Measurements from ENCODE around the gene CLTC.

The CLTC gene

GRCh38 chr17:59688496-59688895 is 68.8 kb downstream of the CLTC start:
- H3K27ac Mint-ChIP-seq = peak overlapping the region; percentile 65
- H3K27me3 Mint-ChIP-seq = no peaks in the 10 kb centered on the region
- peaks cover 35% of the 10 kb centered on the region for H3K4me1 Mint-ChIP-seq
- H3K9me3 Mint-ChIP-seq = no peaks in the 10 kb centered on the region
- peaks cover 15% of the 10 kb centered on the region for H3K36me3 Mint-ChIP-seq
- H3K4me3 Mint-ChIP-seq = no peak overlapping the region

- Mint-ChIP-seq H3K36me3 (peaks cover 18% of the 10 kb centered on the region), H3K27ac (no peak overlapping the region), H3K4me3 (no peak overlapping the region), H3K9me3 (no peaks in the 10 kb centered on the region), H3K27me3 (no peaks in the 10 kb centered on the region), H3K4me1 (peaks cover 27% of the 10 kb centered on the region)
These were observed 73.9 kb downstream of the CLTC start for GRCh38 chr17:59693582-59693981.

GRCh38 chr17:59694344-59694743 is 74.6 kb downstream of the CLTC start:
- Mint-ChIP-seq H3K36me3 (peaks cover 22% of the 10 kb centered on the region), H3K9me3 (no peaks in the 10 kb centered on the region), H3K4me1 (peaks cover 29% of the 10 kb centered on the region), H3K4me3 (no peak overlapping the region), H3K27ac (no peak overlapping the region), H3K27me3 (no peaks in the 10 kb centered on the region)

GRCh38 chr17:59695945-59696681 is 76.4 kb downstream of the CLTC start:
- no peaks in the 10 kb centered on the region for H3K9me3 Mint-ChIP-seq
- H3K27ac Mint-ChIP-seq = peak overlapping the region; percentile 52
- H3K27me3 Mint-ChIP-seq = no peaks in the 10 kb centered on the region
- H3K4me3 Mint-ChIP-seq = peak overlapping the region; percentile 37
- H3K36me3 Mint-ChIP-seq = peaks cover 21% of the 10 kb centered on the region
- peaks cover 43% of the 10 kb centered on the region for H3K4me1 Mint-ChIP-seq

- peak overlapping the region; percentile 37 for H3K4me3 Mint-ChIP-seq
- H3K27ac Mint-ChIP-seq = peak overlapping the region; percentile 52
- H3K36me3 Mint-ChIP-seq = peaks cover 20% of the 10 kb centered on the region
- peaks cover 46% of the 10 kb centered on the region for H3K4me1 Mint-ChIP-seq
- H3K9me3 Mint-ChIP-seq = no peaks in the 10 kb centered on the region
- H3K27me3 Mint-ChIP-seq = no peaks in the 10 kb centered on the region
These were observed 77.1 kb downstream of the CLTC start for GRCh38 chr17:59696682-59697277.

- H3K36me3 Mint-ChIP-seq = peaks cover 22% of the 10 kb centered on the region
- H3K27me3 Mint-ChIP-seq = no peaks in the 10 kb centered on the region
- H3K9me3 Mint-ChIP-seq = no peaks in the 10 kb centered on the region
- H3K27ac Mint-ChIP-seq = no peak overlapping the region
- peak overlapping the region; percentile 5 for H3K4me3 Mint-ChIP-seq
- peaks cover 58% of the 10 kb centered on the region for H3K4me1 Mint-ChIP-seq
These were observed 78.4 kb downstream of the CLTC start for GRCh38 chr17:59698143-59698542.

- Mint-ChIP-seq H3K27ac (peak overlapping the region; percentile 48), H3K4me1 (peaks cover 67% of the 10 kb centered on the region), H3K4me3 (peak overlapping the region; percentile 55), H3K27me3 (no peaks in the 10 kb centered on the region), H3K9me3 (no peaks in the 10 kb centered on the region), H3K36me3 (peaks cover 25% of the 10 kb centered on the region)
These were observed 79.5 kb downstream of the CLTC start for GRCh38 chr17:59699218-59699617.

- Mint-ChIP-seq H3K9me3 (no peaks in the 10 kb centered on the region), H3K4me3 (peak overlapping the region; percentile 55), H3K27ac (peak overlapping the region; percentile 32), H3K36me3 (peaks cover 25% of the 10 kb centered on the region), H3K4me1 (peaks cover 67% of the 10 kb centered on the region), H3K27me3 (no peaks in the 10 kb centered on the region)
These were observed 80.1 kb downstream of the CLTC start for GRCh38 chr17:59699786-59700185.

GRCh38 chr17:59702304-59702703 is 82.6 kb downstream of the CLTC start:
- Mint-ChIP-seq H3K27ac (peak overlapping the region; percentile 48), H3K27me3 (no peaks in the 10 kb centered on the region)

GRCh38 chr17:59707149-59707970 is 87.7 kb downstream of the CLTC start, which contains the start of the genes PTRH2 and VMP1:
Gene PTRH2 (minus strand): TSS chr17:59707430. CDS start chr17:59697978, 9,452 bp downstream.
Gene VMP1 (plus strand): TSS chr17:59707654. CDS start chr17:59731447, 23,793 bp downstream.
- peaks cover 68% of the 10 kb centered on the region for H3K4me1 Mint-ChIP-seq
- H3K27ac Mint-ChIP-seq = peak within 1 kb of the TSS; percentile 98
- no peaks in the 10 kb centered on the region for H3K27me3 Mint-ChIP-seq
- peaks cover 19% of the 10 kb centered on the region for H3K36me3 Mint-ChIP-seq
- H3K9me3 Mint-ChIP-seq = no peaks in the 10 kb centered on the region
- peak within 1 kb of the TSS; percentile 99 for H3K4me3 Mint-ChIP-seq

More at GRCh38 chr17:59702304-59702703, 82.6 kb downstream of the CLTC start:
- H3K36me3 Mint-ChIP-seq = peaks cover 31% of the 10 kb centered on the region
- peak overlapping the region; percentile 51 for H3K4me3 Mint-ChIP-seq
- no peaks in the 10 kb centered on the region for H3K9me3 Mint-ChIP-seq
- H3K4me1 Mint-ChIP-seq = peaks cover 77% of the 10 kb centered on the region

- Mint-ChIP-seq H3K27ac (peak overlapping the region; percentile 98), H3K4me1 (peaks cover 70% of the 10 kb centered on the region), H3K4me3 (peak overlapping the region; percentile 99), H3K27me3 (no peaks in the 10 kb centered on the region), H3K9me3 (no peaks in the 10 kb centered on the region), H3K36me3 (peaks cover 21% of the 10 kb centered on the region)
These were observed 88.3 kb downstream of the CLTC start for GRCh38 chr17:59707971-59708430.

GRCh38 chr17:59711936-59712335 is 92.2 kb downstream of the CLTC start:
- peaks cover 68% of the 10 kb centered on the region for H3K4me1 Mint-ChIP-seq
- H3K4me3 Mint-ChIP-seq = no peak overlapping the region
- H3K36me3 Mint-ChIP-seq = peaks cover 10% of the 10 kb centered on the region
- no peaks in the 10 kb centered on the region for H3K27me3 Mint-ChIP-seq
- H3K27ac Mint-ChIP-seq = no peak overlapping the region
- no peaks in the 10 kb centered on the region for H3K9me3 Mint-ChIP-seq

- Mint-ChIP-seq H3K27ac (peak overlapping the region; percentile 31), H3K9me3 (no peaks in the 10 kb centered on the region), H3K4me3 (no peak overlapping the region), H3K4me1 (peaks cover 68% of the 10 kb centered on the region), H3K36me3 (peaks cover 7% of the 10 kb centered on the region), H3K27me3 (no peaks in the 10 kb centered on the region)
These were observed 93.2 kb downstream of the CLTC start for GRCh38 chr17:59712862-59713261.

- Mint-ChIP-seq H3K27me3 (no peaks in the 10 kb centered on the region), H3K4me1 (peaks cover 67% of the 10 kb centered on the region), H3K4me3 (no peak overlapping the region), H3K27ac (no peak overlapping the region), H3K9me3 (no peaks in the 10 kb centered on the region), H3K36me3 (peaks cover 9% of the 10 kb centered on the region)
These were observed 94.6 kb downstream of the CLTC start for GRCh38 chr17:59714255-59714654.

- Mint-ChIP-seq H3K36me3 (peaks cover 9% of the 10 kb centered on the region), H3K27ac (no peak overlapping the region), H3K9me3 (no peaks in the 10 kb centered on the region), H3K27me3 (no peaks in the 10 kb centered on the region), H3K4me3 (no peak overlapping the region), H3K4me1 (peaks cover 63% of the 10 kb centered on the region)
These were observed 96.7 kb downstream of the CLTC start for GRCh38 chr17:59716427-59716826.
